NCI-H2107 (cell line): ENCODE data around the gene C4orf50.
"Not testable (repeated sequence)": the region's sequence is repeated elsewhere in the genome, so short reads cannot be mapped to it uniquely, and the experiment has no call there.

ENCODE experiments used
- DNase-seq: peaks from one replicate; lab custom pipeline; 2025; lab: John Stamatoyannopoulos, UW

Gene C4orf50

GRCh38 chr4:5858020-5858769 is 160.0 kb downstream of the C4orf50 start:
- DNase-seq, result no peak

- no peak for DNase-seq
These were observed 161.0 kb downstream of the C4orf50 start for GRCh38 chr4:5857199-5857598.

- DNase-seq, result not testable (repeated sequence)
These were observed 161.9 kb downstream of the C4orf50 start for GRCh38 chr4:5856362-5856761.

- DNase-seq, result no peak
These were observed 163.3 kb downstream of the C4orf50 start for GRCh38 chr4:5854929-5855328.

GRCh38 chr4:5852523-5853202 is 165.6 kb downstream of the C4orf50 start:
- DNase-seq, result no peak

- DNase-seq, result no peak
These were observed 166.5 kb downstream of the C4orf50 start for GRCh38 chr4:5851637-5852301.
